Ovary (tissue), 3 donors: Measurements from ENCODE around the gene FLNB.

ENCODE experiments used
- EP300 ChIP-seq: sonication (generic); formaldehyde crosslinking; IDR thresholded peaks from one replicate; pipeline ENCODE4 v1.6.1; 2017; ENCODE audit warnings: antibody characterized with exemption
- POLR2A ChIP-seq: fragments of 450-650 bp; IDR thresholded peaks from one replicate; pipeline ENCODE4 v1.6.1; 2017; ENCODE audit warnings: antibody characterized with exemption, mild to moderate bottlenecking, moderate library complexity
- TF ChIP-seq, protein P1 (sequence below), 3 donors: fragments of 450-650 bp in 2 of 3; fragments of 200-600 bp in 1 of 3; IDR thresholded peaks; one replicate each; pipeline versions ENCODE4 v1.5.1 to v1.8.0; 2016 to 2022; ENCODE audit warnings: antibody characterized with exemption in 3 of 3, mild to moderate bottlenecking in 1 of 3
- donor health status: DM: no; HTN: no; CAD: no.

DNA sequence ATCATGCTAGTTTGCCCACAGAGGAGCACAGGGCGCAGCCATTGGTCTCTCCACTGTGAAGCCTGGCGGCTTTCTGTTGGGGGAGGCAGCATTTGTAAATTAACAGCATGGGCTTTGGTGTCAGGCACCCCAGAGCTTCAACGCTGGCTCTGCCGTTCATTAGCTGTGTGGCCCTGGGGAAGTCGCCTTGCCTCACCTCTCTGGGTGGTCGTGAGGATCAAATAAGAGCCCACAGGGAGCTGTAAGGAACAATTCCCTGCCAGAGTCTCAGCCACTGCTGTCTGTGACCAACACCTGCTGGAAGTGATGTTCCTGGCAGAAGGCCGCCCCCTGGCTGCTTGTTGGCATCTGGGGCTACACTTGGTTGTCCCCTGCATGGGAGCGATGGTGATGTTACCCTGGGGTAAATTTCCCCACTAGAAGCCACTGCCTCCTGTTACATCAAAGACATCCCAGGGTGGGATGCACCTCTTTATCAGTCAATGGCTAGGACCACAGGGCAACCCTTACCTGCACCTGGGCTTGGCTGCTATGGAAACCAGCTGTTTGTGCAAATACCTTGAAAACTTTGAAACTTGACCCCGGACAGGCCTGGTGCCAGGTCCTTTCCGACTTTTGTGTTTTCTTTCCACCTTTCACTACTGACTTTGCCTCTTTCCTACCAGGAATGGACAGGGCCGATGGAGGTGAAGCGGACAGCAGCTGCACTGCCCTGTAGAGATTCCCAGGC is 165.6 kb downstream of the FLNB start:
- TF ChIP-seq, protein P1, sequence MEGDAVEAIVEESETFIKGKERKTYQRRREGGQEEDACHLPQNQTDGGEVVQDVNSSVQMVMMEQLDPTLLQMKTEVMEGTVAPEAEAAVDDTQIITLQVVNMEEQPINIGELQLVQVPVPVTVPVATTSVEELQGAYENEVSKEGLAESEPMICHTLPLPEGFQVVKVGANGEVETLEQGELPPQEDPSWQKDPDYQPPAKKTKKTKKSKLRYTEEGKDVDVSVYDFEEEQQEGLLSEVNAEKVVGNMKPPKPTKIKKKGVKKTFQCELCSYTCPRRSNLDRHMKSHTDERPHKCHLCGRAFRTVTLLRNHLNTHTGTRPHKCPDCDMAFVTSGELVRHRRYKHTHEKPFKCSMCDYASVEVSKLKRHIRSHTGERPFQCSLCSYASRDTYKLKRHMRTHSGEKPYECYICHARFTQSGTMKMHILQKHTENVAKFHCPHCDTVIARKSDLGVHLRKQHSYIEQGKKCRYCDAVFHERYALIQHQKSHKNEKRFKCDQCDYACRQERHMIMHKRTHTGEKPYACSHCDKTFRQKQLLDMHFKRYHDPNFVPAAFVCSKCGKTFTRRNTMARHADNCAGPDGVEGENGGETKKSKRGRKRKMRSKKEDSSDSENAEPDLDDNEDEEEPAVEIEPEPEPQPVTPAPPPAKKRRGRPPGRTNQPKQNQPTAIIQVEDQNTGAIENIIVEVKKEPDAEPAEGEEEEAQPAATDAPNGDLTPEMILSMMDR (IDR thresholded peaks at IDR 0.05): no peak
- no peak for TF ChIP-seq EP300
- no peak for TF ChIP-seq POLR2A
